ENCODE results near the gene GRK5.

Gene GRK5

GRCh38 chr10:119327096-119327745, 119.8 kb downstream of the GRK5 start:
- no peaks in the 10 kb centered on the region for H3K9me2 ChIP-seq (replicated peaks; ENCODE audit: insufficient read depth, low read length)
- H3K79me2 ChIP-seq (ENCODE audit: insufficient read depth, low read length): no peaks in the 10 kb centered on the region
- H4K20me1 ChIP-seq (ENCODE audit: low read depth, low read length): no peaks in the 10 kb centered on the region
- H3K4me2 ChIP-seq (ENCODE audit: low read depth, low read length, poor library complexity, severe bottlenecking): no peak overlapping the region
- H3K27me3 ChIP-seq (ENCODE audit: low read length): no peaks in the 10 kb centered on the region
- no peak overlapping the region for H3K27ac ChIP-seq (ENCODE audit: low read depth, low read length)
- H3F3A ChIP-seq (ENCODE audit: insufficient read depth): no peaks in the 10 kb centered on the region
- H2AFZ ChIP-seq (ENCODE audit: low read depth, low read length, severe bottlenecking): no peak overlapping the region
- H3K36me3 ChIP-seq (ENCODE audit: low read length): no peaks in the 10 kb centered on the region
- no peak for TF ChIP-seq EZH2phosphoT487 (conservative IDR thresholded peaks at IDR 0.05; ENCODE audit: low read length)
- TF ChIP-seq CTCF (IDR thresholded peaks at IDR 0.05; ENCODE audit: insufficient read depth, low read length, poor library complexity, severe bottlenecking): no peak
- H3K9ac ChIP-seq (ENCODE audit: low read length): no peak overlapping the region
- no peaks in the 10 kb centered on the region for H3K9me3 ChIP-seq (ENCODE audit: insufficient read depth, low read length)
- no peak overlapping the region for H3K4me3 ChIP-seq (ENCODE audit: insufficient read depth, low read length, poor library complexity, severe bottlenecking)

- Histone ChIP-seq H3K27ac (ENCODE audit: low read depth, low read length) (no peak overlapping the region), H3K9me2 (replicated peaks; ENCODE audit: insufficient read depth, low read length) (no peaks in the 10 kb centered on the region), H3K4me3 (ENCODE audit: insufficient read depth, low read length, poor library complexity, severe bottlenecking) (no peak overlapping the region), H4K20me1 (ENCODE audit: low read depth, low read length) (no peaks in the 10 kb centered on the region), H3K27me3 (ENCODE audit: low read length) (no peaks in the 10 kb centered on the region), H3K79me2 (ENCODE audit: insufficient read depth, low read length) (no peaks in the 10 kb centered on the region), H3K9ac (ENCODE audit: low read length) (no peak overlapping the region), H2AFZ (ENCODE audit: low read depth, low read length, severe bottlenecking) (no peak overlapping the region), H3K36me3 (ENCODE audit: low read length) (no peaks in the 10 kb centered on the region), H3K9me3 (ENCODE audit: insufficient read depth, low read length) (no peaks in the 10 kb centered on the region), H3K4me2 (ENCODE audit: low read depth, low read length, poor library complexity, severe bottlenecking) (no peak overlapping the region), H3F3A (ENCODE audit: insufficient read depth) (no peaks in the 10 kb centered on the region)
- TF ChIP-seq EZH2phosphoT487 (conservative IDR thresholded peaks at IDR 0.05; ENCODE audit: low read length) (no peak), CTCF (IDR thresholded peaks at IDR 0.05; ENCODE audit: insufficient read depth, low read length, poor library complexity, severe bottlenecking) (no peak)
Observed at GRCh38 chr10:119328223-119328622, 120.9 kb downstream of the GRK5 start.

GRCh38 chr10:119330342-119330741, 123.0 kb downstream of the GRK5 start:
- H3K27ac ChIP-seq (ENCODE audit: low read depth, low read length): no peak overlapping the region
- H3F3A ChIP-seq (ENCODE audit: insufficient read depth): no peaks in the 10 kb centered on the region
- TF ChIP-seq CTCF (IDR thresholded peaks at IDR 0.05; ENCODE audit: insufficient read depth, low read length, poor library complexity, severe bottlenecking): no peak
- TF ChIP-seq EZH2phosphoT487 (conservative IDR thresholded peaks at IDR 0.05; ENCODE audit: low read length): no peak
- no peaks in the 10 kb centered on the region for H3K9me2 ChIP-seq (replicated peaks; ENCODE audit: insufficient read depth, low read length)
- no peaks in the 10 kb centered on the region for H3K36me3 ChIP-seq (ENCODE audit: low read length)
- no peaks in the 10 kb centered on the region for H4K20me1 ChIP-seq (ENCODE audit: low read depth, low read length)
- no peak overlapping the region for H3K4me2 ChIP-seq (ENCODE audit: low read depth, low read length, poor library complexity, severe bottlenecking)
- H3K79me2 ChIP-seq (ENCODE audit: insufficient read depth, low read length): no peaks in the 10 kb centered on the region
- no peak overlapping the region for H3K9ac ChIP-seq (ENCODE audit: low read length)
- no peak overlapping the region for H2AFZ ChIP-seq (ENCODE audit: low read depth, low read length, severe bottlenecking)
- H3K4me3 ChIP-seq (ENCODE audit: insufficient read depth, low read length, poor library complexity, severe bottlenecking): no peak overlapping the region
- H3K27me3 ChIP-seq (ENCODE audit: low read length): no peaks in the 10 kb centered on the region
- H3K9me3 ChIP-seq (ENCODE audit: insufficient read depth, low read length): no peaks in the 10 kb centered on the region
